ENCODE results near the gene HIKESHI.

- TF ChIP-seq CTCF (conservative IDR thresholded peaks at IDR 0.05) (no peak), ZFX (IDR thresholded peaks at IDR 0.05) (no peak)
These were observed 8.0 kb upstream of the HIKESHI start for GRCh38 chr11:86294026-86294425.
